Measurements from ENCODE around the gene LRR1.

GRCh38 chr14:49615776-49616175 lies 17.0 kb downstream of the LRR1 start:
- TF ChIP-seq POLR2AphosphoS5 (IDR thresholded peaks at IDR 0.05; ENCODE audit: borderline replicate concordance, low read depth, low read length) (no peak), EZH2 (IDR thresholded peaks at IDR 0.05) (no peak)

Measured in SK-N-MC (cell line).